D721Med (cell line): Measurements from ENCODE around the gene CRYZL1.

ENCODE experiments used
- DNase-seq: peaks from one replicate; pipeline ENCODE4 v3.0.0; 2011; ENCODE audit warnings: low spot score; ENCODE audit not compliant: insufficient read length
- FAIRE-seq: peaks from 2 replicates; lab custom pipeline; 2011; peaks lifted over from hg19 to GRCh38; lab: Jason Lieb, UNC
- TF ChIP-seq, protein P1 (sequence below): IDR thresholded peaks from 2 replicates; pipeline ENCODE4 v1.5.1; 2012; ENCODE audit warnings: mild to moderate bottlenecking, control low read depth; ENCODE audit not compliant: insufficient read depth; ENCODE audit errors: missing control alignments

CRYZL1 gene

DNA sequence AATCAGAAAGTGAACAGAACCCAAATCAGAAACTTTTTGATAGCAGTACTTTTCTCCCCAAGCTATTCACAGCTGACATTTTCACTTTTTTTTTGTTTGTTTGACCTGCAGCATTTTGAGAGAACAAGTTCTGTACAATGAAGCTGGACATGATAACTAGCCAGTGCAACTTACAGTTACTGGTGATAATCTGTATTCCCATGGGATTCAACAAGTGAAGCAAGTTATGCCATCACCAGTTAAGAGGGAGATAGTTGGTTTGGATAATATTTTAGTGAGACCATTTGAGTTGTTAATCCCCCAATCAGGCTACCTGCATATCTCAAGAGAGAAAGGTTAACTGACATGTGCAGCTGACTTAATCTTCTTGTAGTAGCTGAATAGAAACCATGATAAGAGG lies 80.6 kb downstream of the CRYZL1 start:
- FAIRE-seq (peak; percentile 46), DNase-seq (no peak)
- TF ChIP-seq, protein P1, sequence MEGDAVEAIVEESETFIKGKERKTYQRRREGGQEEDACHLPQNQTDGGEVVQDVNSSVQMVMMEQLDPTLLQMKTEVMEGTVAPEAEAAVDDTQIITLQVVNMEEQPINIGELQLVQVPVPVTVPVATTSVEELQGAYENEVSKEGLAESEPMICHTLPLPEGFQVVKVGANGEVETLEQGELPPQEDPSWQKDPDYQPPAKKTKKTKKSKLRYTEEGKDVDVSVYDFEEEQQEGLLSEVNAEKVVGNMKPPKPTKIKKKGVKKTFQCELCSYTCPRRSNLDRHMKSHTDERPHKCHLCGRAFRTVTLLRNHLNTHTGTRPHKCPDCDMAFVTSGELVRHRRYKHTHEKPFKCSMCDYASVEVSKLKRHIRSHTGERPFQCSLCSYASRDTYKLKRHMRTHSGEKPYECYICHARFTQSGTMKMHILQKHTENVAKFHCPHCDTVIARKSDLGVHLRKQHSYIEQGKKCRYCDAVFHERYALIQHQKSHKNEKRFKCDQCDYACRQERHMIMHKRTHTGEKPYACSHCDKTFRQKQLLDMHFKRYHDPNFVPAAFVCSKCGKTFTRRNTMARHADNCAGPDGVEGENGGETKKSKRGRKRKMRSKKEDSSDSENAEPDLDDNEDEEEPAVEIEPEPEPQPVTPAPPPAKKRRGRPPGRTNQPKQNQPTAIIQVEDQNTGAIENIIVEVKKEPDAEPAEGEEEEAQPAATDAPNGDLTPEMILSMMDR, result no peak

DNA sequence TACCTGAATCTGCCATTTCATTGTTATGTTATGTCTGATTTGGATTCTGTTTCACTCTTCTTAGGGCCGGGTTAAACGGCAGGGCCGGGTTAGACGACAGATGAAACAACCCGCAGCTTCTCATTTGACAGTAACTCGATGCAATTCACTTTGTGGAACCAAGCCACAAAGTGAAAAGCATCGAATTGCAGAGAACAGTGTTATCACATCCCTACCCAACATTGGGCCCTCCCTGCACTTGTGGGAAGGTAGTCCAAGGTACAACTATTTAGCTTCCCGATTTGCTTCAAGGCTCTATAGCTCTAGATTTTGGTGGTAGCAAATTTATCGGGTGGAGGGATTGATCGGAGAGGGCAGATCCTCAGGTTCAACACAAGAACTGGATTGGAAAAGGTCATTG lies 81.7 kb downstream of the CRYZL1 start:
- TF ChIP-seq, protein P1, result no peak
- no peak for FAIRE-seq

DNA sequence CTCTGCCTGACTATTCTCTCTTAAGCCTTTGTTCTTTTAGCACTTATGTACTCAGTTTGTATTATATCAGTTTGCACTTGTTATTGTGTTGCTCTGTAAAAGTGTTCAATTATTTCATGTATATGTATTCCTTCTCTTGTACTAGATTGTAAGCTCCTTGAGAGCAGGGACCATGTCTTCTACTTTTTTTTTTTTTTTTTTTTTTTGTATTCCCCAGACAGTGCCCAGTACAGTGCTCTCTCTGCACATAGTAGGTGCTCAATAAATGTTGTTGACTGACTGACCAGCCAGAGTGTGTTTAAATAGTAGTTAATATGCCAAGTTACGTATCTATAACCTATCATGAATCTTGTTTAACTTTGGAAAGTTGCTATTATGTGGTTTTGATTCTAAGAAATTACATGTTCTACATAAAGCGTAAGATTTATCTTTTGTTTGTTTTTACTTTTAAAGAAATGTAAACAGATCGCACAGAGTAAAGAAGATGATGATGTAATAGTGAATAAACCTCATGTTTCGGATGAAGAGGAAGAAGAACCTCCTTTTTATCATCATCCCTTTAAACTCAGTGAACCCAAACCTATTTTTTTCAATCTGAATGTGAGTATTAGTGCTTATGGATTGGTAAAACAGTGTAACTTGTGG lies 82.6 kb downstream of the CRYZL1 start:
- TF ChIP-seq, protein P1, result no peak
- FAIRE-seq, result no peak
- DNase-seq, result no peak

More for the DNA sequence above, 81.7 kb downstream of the CRYZL1 start:
- no peak for DNase-seq

DNA sequence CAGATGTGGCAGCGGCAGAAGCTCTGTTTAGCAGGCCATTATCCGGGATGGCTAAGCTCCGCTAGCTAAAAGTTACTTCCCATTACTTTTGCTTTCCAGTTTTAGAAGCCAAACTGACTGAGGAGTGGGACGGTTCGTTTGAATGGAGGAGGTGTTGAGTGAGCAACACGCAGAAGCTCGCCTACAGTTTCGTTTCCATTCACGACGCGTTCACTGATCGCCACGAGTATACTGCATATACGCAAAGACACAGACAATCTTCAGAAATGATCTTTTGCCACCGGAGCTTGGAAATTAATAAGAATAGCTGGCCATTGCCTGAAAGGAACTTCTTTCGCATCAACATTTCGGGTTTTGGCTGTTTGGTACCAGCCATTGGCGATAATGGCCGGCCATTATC lies 84.1 kb downstream of the CRYZL1 start:
- DNase-seq (no peak), FAIRE-seq (no peak)
- TF ChIP-seq, protein P1, result no peak

DNA sequence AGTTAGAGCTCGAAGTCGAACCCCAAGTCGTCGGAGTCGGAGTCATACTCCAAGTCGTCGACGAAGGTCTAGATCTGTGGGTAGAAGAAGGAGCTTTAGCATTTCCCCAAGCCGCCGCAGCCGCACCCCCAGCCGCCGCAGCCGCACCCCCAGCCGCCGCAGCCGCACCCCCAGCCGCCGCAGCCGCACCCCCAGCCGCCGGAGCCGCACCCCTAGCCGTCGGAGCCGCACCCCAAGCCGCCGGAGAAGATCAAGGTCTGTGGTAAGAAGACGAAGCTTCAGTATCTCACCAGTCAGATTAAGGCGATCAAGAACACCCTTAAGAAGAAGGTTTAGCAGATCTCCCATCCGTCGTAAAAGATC lies 86.6 kb downstream of the CRYZL1 start:
- no peak for DNase-seq
- no peak for FAIRE-seq
- TF ChIP-seq, protein P1, result no peak

DNA sequence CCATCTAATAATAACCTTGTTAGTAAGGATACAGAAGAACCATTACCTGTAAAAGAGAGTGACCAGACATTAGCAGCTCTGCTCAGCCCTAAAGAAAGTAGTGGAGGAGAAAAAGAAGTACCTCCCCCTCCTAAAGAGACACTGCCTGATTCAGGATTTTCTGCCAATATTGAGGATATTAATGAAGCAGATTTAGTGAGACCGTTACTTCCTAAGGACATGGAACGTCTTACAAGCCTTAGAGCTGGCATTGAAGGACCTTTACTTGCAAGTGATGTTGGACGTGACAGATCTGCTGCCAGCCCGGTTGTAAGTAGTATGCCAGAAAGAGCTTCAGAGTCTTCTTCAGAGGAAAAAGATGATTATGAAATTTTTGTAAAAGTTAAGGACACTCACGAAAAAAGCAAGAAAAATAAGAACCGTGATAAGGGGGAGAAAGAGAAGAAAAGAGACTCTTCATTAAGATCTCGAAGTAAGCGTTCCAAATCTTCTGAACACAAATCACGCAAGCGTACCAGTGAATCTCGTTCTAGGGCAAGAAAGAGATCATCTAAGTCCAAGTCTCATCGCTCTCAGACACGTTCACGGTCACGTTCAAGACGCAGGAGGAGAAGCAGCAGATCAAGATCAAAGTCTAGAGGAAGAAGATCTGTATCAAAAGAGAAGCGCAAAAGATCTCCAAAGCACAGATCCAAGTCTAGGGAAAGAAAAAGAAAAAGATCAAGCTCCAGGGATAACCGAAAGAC lies 87.1 kb downstream of the CRYZL1 start:
- TF ChIP-seq, protein P1, result no peak
- no peak for DNase-seq
- FAIRE-seq, result no peak
